DMS79 (cell line): ENCODE data around the gene FSTL5.

Experiments used
- DNase-seq: peaks from one replicate; lab custom pipeline; 2025; lab: John Stamatoyannopoulos, UW

The FSTL5 gene

GRCh38 chr4:161577579-161578301 lies 586.1 kb downstream of the FSTL5 start:
- DNase-seq, result no peak

GRCh38 chr4:161573836-161574235 lies 590.0 kb downstream of the FSTL5 start:
- DNase-seq, result no peak

DNA sequence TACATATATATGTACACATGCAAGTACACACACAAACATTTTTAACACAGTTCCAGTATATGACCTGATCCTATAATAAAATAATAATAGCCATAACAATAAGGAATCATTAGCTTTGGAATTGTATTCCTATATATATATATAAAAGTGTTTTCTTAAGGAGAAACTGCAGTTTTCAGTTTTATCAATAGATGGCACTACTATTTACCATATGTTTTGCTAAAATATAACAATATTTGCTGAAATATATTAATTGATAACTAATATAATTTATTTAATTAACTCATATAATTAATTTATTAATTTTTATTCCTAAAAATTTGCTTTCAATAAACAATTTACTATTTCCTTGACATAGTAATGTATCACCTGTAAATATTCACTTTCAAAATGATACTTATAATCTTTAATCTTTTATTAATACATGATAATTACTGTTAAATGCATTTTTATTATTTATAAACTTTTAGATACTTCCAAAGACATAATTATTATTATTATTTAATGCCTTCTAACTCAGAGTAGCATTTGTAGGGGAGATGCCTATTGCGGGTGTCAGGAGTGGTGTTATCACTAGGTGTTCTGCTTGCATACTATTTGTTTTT lies 599.5 kb downstream of the FSTL5 start:
- no peak for DNase-seq

- no peak for DNase-seq
These were observed 607.8 kb downstream of the FSTL5 start for GRCh38 chr4:161555689-161556660.

DNA sequence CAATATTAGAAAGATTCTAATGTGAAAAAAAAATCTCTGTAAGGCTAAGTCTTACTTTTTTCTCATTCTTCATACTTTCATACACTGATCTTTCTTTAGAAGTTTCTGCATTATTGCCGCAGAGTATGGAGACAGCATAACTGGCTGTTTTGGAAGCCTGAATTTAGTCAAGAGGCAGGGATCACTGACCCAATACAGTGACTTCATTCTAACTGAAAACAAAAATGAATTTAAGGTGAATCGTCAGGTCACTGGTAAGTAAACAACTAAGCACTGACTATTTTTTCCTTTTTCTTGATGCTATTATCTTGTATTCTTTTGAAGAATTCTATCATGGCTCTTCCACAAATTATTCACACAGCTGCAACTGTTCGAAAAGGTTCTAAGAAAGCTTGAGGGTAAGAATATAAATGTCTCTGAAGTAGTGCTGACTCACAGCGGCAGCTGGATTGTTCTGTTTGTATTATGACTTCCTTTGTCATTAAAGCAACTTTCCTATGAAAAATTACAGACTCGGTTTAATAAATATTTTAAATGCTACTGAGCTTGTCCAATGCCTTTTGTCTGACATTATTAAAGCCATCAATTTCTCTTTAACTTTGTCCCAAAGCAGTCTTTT lies 609.3 kb downstream of the FSTL5 start:
- no peak for DNase-seq

GRCh38 chr4:161546902-161547301 lies 616.9 kb downstream of the FSTL5 start:
- DNase-seq, result no peak

GRCh38 chr4:161540265-161540664 lies 623.5 kb downstream of the FSTL5 start:
- DNase-seq, result no peak

GRCh38 chr4:161538941-161539340 lies 624.9 kb downstream of the FSTL5 start:
- no peak for DNase-seq

DNA sequence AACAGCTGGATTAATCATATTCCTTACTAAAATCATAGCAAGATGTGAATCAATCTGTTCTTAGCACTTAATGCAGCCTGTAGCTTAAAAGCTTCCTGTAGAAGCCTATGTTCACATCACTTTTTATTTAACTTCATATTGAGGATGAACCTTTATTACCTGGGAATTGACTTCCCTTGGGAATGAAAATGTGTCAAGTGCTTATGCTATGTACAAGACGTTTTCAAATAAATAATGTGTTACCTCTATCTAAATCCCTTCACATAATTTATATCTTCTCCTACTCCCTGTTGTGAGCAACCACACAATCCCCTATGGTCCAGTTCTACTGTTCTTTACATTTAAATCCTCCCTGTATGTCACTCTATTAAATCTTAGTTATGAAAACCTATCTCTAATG lies 633.1 kb downstream of the FSTL5 start:
- no peak for DNase-seq

GRCh38 chr4:161525121-161525520 lies 638.7 kb downstream of the FSTL5 start:
- DNase-seq, result no peak

DNA sequence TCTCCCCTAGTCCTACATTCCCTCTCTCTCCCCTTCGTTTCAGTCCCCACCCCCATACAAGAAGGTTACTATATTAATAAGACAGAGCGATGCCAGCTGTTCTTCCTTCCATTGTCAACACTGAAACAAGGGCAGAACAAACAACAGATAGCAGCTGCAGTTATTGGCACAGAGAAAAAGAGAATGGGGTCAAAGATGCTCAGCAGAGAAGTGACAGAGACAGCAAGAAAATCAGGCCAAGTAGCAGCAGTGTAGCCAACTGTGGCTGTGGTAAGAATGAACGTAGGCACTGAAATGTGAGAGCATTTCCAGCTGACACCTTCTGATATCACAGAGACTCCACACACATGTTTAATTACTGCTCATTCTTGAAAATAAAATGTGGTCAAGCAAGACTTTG lies 641.8 kb downstream of the FSTL5 start:
- DNase-seq, result no peak

- DNase-seq, result no peak
These were observed 644.2 kb downstream of the FSTL5 start for GRCh38 chr4:161519611-161520010.

GRCh38 chr4:161517941-161518340 lies 645.9 kb downstream of the FSTL5 start:
- DNase-seq, result no peak

DNA sequence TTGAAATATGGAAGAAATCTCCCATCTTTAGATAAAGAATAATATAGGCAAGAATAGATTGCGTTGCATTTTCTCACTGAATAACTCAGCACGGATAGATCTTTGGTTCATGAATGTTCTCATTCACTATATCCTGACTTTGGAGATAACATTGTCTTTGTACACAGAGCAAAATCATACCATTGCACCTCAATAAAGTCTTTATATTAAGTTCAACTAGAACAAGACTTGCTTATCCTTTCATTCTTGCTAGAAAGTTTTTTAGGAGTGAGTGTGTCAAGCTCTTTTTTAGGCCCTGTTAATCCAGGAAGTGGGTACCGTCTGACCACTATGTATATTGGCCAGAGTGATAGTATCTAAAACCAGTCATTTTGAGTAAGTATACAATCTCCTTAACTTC lies 658.7 kb downstream of the FSTL5 start:
- DNase-seq, result no peak

- DNase-seq, result no peak
These were observed 665.6 kb downstream of the FSTL5 start for GRCh38 chr4:161498155-161498554.

DNA sequence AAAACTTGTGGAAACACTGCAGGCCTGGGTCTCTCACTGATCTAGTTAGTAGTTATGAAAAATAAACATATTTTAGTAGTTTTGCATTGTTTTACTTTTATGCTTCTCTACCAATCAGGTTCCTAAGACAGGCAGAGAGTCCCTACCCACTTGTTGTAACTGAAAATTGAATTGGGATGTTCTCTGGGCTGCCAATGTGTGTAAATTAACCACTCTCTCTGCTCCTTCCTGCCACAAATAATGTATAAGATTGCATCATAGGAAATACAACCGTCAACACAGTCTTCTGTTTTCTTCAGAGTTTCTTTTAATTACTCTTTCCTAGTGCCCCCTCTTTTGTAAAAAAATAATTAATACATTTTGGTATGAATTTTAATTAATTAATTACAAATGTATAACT lies 677.3 kb downstream of the FSTL5 start:
- no peak for DNase-seq

DNA sequence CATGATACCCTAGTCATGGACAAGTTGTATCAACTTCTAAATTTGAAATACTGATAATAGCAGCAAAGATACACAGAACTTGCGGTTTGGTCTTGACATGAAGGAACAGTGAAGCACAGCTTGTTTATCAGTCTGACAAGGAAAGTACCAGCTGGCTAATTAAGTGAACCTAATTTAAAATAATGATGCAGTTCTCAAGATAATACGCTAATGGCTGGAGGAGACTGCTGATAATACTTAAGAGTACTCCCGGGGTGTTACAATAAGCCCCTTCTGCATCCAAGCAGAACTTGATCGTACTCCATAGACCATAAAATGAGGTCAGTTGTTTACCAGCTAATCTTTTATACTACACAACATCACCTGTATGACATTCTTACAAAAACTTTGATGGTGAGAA lies 697.5 kb downstream of the FSTL5 start:
- no peak for DNase-seq

GRCh38 chr4:161463436-161463835 lies 700.4 kb downstream of the FSTL5 start:
- DNase-seq, result no peak

- no peak for DNase-seq
These were observed 705.9 kb downstream of the FSTL5 start for GRCh38 chr4:161457906-161458305.

GRCh38 chr4:161457311-161457710 lies 706.5 kb downstream of the FSTL5 start:
- no peak for DNase-seq

DNA sequence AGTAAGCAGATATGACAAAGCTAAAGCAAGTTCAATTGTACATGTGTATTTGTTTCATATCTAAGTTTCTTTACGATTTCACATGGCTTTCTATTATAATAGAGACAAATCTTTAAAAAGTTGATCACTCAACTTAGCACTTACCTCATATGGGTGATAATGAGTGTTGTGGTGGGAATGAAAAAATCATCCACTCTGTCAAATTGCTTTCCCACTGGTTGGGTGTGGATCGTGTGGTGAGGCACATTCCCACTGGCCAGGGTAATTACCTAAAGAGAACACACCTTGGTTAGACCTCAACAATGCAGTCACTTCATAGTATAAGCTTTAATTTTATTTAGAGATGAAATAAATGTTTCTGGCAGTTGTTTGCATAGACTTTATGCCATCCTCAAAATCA lies 708.9 kb downstream of the FSTL5 start:
- DNase-seq, result no peak

- no peak for DNase-seq
These were observed 715.1 kb downstream of the FSTL5 start for GRCh38 chr4:161448550-161449180.
